Measurements from ENCODE around the gene SMPD3.

Gene SMPD3

DNA sequence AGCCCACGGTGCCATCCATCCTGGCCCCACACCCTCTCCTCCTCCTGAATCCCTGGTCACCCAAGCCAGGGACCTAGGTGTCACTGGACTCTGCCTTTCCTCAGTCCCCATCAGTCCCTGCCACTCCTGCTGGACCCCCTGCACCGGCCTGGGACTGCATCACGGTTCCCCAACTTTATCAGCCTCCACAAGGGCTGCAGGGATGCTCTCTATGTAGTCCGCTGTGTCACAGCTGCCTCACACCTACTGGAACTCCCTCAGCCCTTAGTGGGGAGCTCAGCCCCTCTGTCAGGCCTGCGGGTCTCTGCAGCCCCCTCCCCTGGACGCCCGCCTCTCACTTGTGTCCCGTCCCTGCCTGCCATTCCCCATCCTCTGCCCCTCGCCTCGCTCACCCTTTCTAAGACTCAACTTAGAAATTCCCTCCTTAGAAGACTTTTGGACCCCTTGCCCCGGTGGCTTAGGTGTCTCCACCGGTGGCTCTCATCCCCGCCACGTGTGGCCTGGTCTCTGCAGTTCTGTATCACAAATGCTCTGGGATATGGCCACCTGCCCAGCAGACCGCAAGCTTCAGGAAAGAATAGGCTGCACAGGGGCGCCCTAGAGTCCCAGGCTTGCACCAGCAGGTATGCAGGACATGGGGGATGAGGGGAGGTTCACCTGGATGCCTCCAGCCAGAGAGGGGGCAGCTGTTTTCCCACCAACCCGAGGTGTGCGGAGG is 74.6 kb downstream of the SMPD3 start:
- Histone ChIP-seq H3K27me3 (ENCODE audit: insufficient read depth, low read length, poor library complexity, severe bottlenecking) (no peaks in the 10 kb centered on the region), H3K9me2 (replicated peaks; ENCODE audit: low read depth, low read length) (no peaks in the 10 kb centered on the region), H2AFZ (ENCODE audit: low read length) (no peak overlapping the region), H3K4me3 (ENCODE audit: low read length, poor library complexity, severe bottlenecking) (no peak overlapping the region), H3K4me2 (ENCODE audit: low read depth, low read length, poor library complexity, severe bottlenecking) (no peak overlapping the region), H3K9ac (ENCODE audit: low read depth, low read length, poor library complexity, severe bottlenecking) (no peak overlapping the region), H3K9me3 (ENCODE audit: insufficient read depth, low read depth, low read length) (no peaks in the 10 kb centered on the region), H3F3A (ENCODE audit: low read depth) (0 out of 2 replicates have a peak, but pooled peaks cover 3% of the 10 kb centered on the region), H3K79me2 (ENCODE audit: insufficient read depth, low read length) (no peaks in the 10 kb centered on the region), H3K4me1 (ENCODE audit: insufficient read depth, low read length, poor library complexity, severe bottlenecking) (peaks cover 27% of the 10 kb centered on the region), H3K36me3 (ENCODE audit: insufficient read depth, low read length) (no peaks in the 10 kb centered on the region), H4K20me1 (ENCODE audit: insufficient read depth, low read length, poor library complexity, severe bottlenecking) (no peaks in the 10 kb centered on the region)
- TF ChIP-seq EZH2phosphoT487 (IDR thresholded peaks at IDR 0.05; ENCODE audit: borderline replicate concordance) = no peak
- TF ChIP-seq, protein P1, sequence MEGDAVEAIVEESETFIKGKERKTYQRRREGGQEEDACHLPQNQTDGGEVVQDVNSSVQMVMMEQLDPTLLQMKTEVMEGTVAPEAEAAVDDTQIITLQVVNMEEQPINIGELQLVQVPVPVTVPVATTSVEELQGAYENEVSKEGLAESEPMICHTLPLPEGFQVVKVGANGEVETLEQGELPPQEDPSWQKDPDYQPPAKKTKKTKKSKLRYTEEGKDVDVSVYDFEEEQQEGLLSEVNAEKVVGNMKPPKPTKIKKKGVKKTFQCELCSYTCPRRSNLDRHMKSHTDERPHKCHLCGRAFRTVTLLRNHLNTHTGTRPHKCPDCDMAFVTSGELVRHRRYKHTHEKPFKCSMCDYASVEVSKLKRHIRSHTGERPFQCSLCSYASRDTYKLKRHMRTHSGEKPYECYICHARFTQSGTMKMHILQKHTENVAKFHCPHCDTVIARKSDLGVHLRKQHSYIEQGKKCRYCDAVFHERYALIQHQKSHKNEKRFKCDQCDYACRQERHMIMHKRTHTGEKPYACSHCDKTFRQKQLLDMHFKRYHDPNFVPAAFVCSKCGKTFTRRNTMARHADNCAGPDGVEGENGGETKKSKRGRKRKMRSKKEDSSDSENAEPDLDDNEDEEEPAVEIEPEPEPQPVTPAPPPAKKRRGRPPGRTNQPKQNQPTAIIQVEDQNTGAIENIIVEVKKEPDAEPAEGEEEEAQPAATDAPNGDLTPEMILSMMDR (conservative IDR thresholded peaks at IDR 0.05; ENCODE audit: low read length) = no peak

DNA sequence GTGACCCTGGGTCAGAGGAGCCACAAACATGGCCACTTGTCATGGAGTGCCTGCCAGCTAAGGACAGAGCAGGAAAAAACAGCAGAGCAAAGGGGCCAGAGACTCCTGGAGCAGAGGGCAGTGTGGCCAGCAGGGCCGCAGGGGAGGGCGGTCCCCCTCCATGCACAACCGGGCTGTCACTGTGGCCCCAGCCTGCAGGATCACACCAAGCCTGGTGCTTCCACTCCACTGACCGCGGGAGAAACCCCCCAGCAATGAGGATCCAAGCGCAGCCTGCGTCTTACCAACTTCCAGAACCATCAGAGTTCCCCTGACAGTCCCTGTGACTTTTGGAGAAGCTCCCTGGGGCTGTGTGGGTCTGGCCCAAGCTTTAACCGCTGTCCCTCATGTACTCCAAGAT is 75.5 kb downstream of the SMPD3 start:
- no peaks in the 10 kb centered on the region for H4K20me1 ChIP-seq (ENCODE audit: insufficient read depth, low read length, poor library complexity, severe bottlenecking)
- no peaks in the 10 kb centered on the region for H3K9me3 ChIP-seq (ENCODE audit: insufficient read depth, low read depth, low read length)
- H2AFZ ChIP-seq (ENCODE audit: low read length) = no peak overlapping the region
- H3F3A ChIP-seq (ENCODE audit: low read depth) = 0 out of 2 replicates have a peak, but pooled peaks cover 3% of the 10 kb centered on the region
- no peak overlapping the region for H3K9ac ChIP-seq (ENCODE audit: low read depth, low read length, poor library complexity, severe bottlenecking)
- no peak for TF ChIP-seq EZH2phosphoT487 (IDR thresholded peaks at IDR 0.05; ENCODE audit: borderline replicate concordance)
- TF ChIP-seq, protein P1 (conservative IDR thresholded peaks at IDR 0.05; ENCODE audit: low read length) = no peak
- H3K4me1 ChIP-seq (ENCODE audit: insufficient read depth, low read length, poor library complexity, severe bottlenecking) = peaks cover 35% of the 10 kb centered on the region
- H3K4me2 ChIP-seq (ENCODE audit: low read depth, low read length, poor library complexity, severe bottlenecking) = no peak overlapping the region
- no peaks in the 10 kb centered on the region for H3K9me2 ChIP-seq (replicated peaks; ENCODE audit: low read depth, low read length)
- no peaks in the 10 kb centered on the region for H3K79me2 ChIP-seq (ENCODE audit: insufficient read depth, low read length)
- H3K36me3 ChIP-seq (ENCODE audit: insufficient read depth, low read length) = no peaks in the 10 kb centered on the region
- no peaks in the 10 kb centered on the region for H3K27me3 ChIP-seq (ENCODE audit: insufficient read depth, low read length, poor library complexity, severe bottlenecking)
- H3K4me3 ChIP-seq (ENCODE audit: low read length, poor library complexity, severe bottlenecking) = no peak overlapping the region

DNA sequence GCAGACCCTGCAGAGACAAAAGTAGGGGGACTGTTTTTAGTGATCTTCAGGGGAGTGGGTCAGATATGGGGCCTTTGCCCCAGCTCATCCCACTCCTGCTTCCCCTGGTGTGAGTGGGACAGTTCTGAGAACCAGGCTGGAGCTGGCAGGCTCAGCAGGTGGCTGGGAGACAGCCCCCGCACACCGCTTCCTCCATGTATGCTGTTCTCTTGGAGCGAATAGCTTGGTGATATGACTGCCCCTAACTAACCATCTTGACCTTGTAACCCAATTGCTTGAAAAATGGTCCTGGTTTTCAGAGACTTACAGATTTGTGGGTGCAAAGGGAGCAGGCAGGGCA is 76.0 kb downstream of the SMPD3 start:
- TF ChIP-seq EZH2phosphoT487 (IDR thresholded peaks at IDR 0.05; ENCODE audit: borderline replicate concordance) = no peak
- TF ChIP-seq, protein P1 (conservative IDR thresholded peaks at IDR 0.05; ENCODE audit: low read length) = no peak
- no peak overlapping the region for H3K9ac ChIP-seq (ENCODE audit: low read depth, low read length, poor library complexity, severe bottlenecking)

More for the DNA sequence above, 76.0 kb downstream of the SMPD3 start:
- no peaks in the 10 kb centered on the region for H4K20me1 ChIP-seq (ENCODE audit: insufficient read depth, low read length, poor library complexity, severe bottlenecking)
- H3F3A ChIP-seq (ENCODE audit: low read depth) = 0 out of 2 replicates have a peak, but pooled peaks cover 3% of the 10 kb centered on the region
- no peaks in the 10 kb centered on the region for H3K79me2 ChIP-seq (ENCODE audit: insufficient read depth, low read length)
- peaks cover 40% of the 10 kb centered on the region for H3K4me1 ChIP-seq (ENCODE audit: insufficient read depth, low read length, poor library complexity, severe bottlenecking)
- H3K9me3 ChIP-seq (ENCODE audit: insufficient read depth, low read depth, low read length) = no peaks in the 10 kb centered on the region
- no peak overlapping the region for H3K4me3 ChIP-seq (ENCODE audit: low read length, poor library complexity, severe bottlenecking)
- no peak overlapping the region for H2AFZ ChIP-seq (ENCODE audit: low read length)
- no peaks in the 10 kb centered on the region for H3K36me3 ChIP-seq (ENCODE audit: insufficient read depth, low read length)
- no peaks in the 10 kb centered on the region for H3K27me3 ChIP-seq (ENCODE audit: insufficient read depth, low read length, poor library complexity, severe bottlenecking)
- no peaks in the 10 kb centered on the region for H3K9me2 ChIP-seq (replicated peaks; ENCODE audit: low read depth, low read length)
- no peak overlapping the region for H3K4me2 ChIP-seq (ENCODE audit: low read depth, low read length, poor library complexity, severe bottlenecking)

Data from Loucy (cell line).